MM.1S (cell line): Measurements from ENCODE around the gene DNAH10.

Experiments used
- DNase-seq: peaks from one replicate; pipeline ENCODE4 v3.0.0-alpha.2; 2015
- H2AFZ ChIP-seq: fragments of 300-600 bp; sonication (generic); 2 replicates; pipeline ENCODE4 v1.6.0; 2016; ENCODE audit warnings: antibody characterized with exemption, low read length
- H3F3A ChIP-seq: fragments of 300-600 bp; sonication (generic); 2 replicates; pipeline ENCODE4 v1.6.1; 2016; ENCODE audit warnings: mild to moderate bottlenecking, antibody characterized with exemption, low read length, moderate library complexity, mixed read lengths; ENCODE audit not compliant: insufficient read depth
- H3K27ac ChIP-seq: fragments of 300-600 bp; sonication (generic); 2 replicates; pipeline ENCODE4 v1.5.1; 2016; ENCODE audit warnings: mild to moderate bottlenecking, low read length
- H3K27me3 ChIP-seq: fragments of 300-600 bp; sonication (generic); replicated peaks from 2 replicates; pipeline ENCODE4 v1.6.0; 2016; ENCODE audit warnings: low read length; ENCODE audit not compliant: insufficient read depth
- H3K36me3 ChIP-seq: fragments of 300-600 bp; sonication (generic); replicated peaks from 2 replicates; pipeline ENCODE4 v1.6.1; 2016; ENCODE audit warnings: mild to moderate bottlenecking, low read length, mixed read lengths; ENCODE audit not compliant: insufficient read depth
- H3K4me1 ChIP-seq: fragments of 300-600 bp; sonication (generic); 2 replicates; pipeline ENCODE4 v1.6.1; 2016; ENCODE audit warnings: low read length, mixed read lengths
- H3K4me2 ChIP-seq: fragments of 300-600 bp; sonication (generic); 2 replicates; pipeline ENCODE4 v1.6.0; 2016; ENCODE audit warnings: low read depth, low read length
- H3K4me3 ChIP-seq: fragments of 300-600 bp; sonication (generic); 2 replicates; pipeline ENCODE4 v1.5.1; 2016; ENCODE audit warnings: low read length, mixed read lengths
- H3K79me2 ChIP-seq: fragments of 300-600 bp; sonication (generic); 2 replicates; pipeline ENCODE4 v1.6.1; 2016; ENCODE audit warnings: mixed run types, low read length, mixed read lengths
- H3K9ac ChIP-seq: fragments of 300-600 bp; sonication (generic); 2 replicates; pipeline ENCODE4 v1.6.1; 2016; ENCODE audit warnings: low read length, mixed read lengths
- H3K9me2 ChIP-seq: fragments of 300-600 bp; sonication (generic); replicated peaks from 2 replicates; pipeline ENCODE4 v1.6.1; 2016; ENCODE audit warnings: mild to moderate bottlenecking, low read length, mixed read lengths; ENCODE audit not compliant: insufficient read depth
- H3K9me3 ChIP-seq: fragments of 300-600 bp; sonication (generic); replicated peaks from 2 replicates; pipeline ENCODE4 v1.6.1; 2016; ENCODE audit warnings: mild to moderate bottlenecking, low read length, mixed read lengths; ENCODE audit not compliant: insufficient read depth
- H4K20me1 ChIP-seq: fragments of 300-600 bp; sonication (generic); 2 replicates; pipeline ENCODE4 v1.6.1; 2016; ENCODE audit warnings: mild to moderate bottlenecking, low read length, moderate library complexity, mixed read lengths; ENCODE audit not compliant: insufficient read depth
- CTCF ChIP-seq: fragments of 300-600 bp; sonication (generic); IDR thresholded peaks from 2 replicates; pipeline ENCODE4 v1.5.1; 2016; ENCODE audit warnings: antibody characterized with exemption, low read length, mixed read lengths
- EZH2 ChIP-seq: fragments of 300-600 bp; sonication (generic); optimal IDR thresholded peaks from 2 replicates; pipeline ENCODE3; 2017; ENCODE audit warnings: low read depth, mild to moderate bottlenecking, antibody characterized with exemption, low read length, mixed read lengths
- EZH2phosphoT487 ChIP-seq: fragments of 300-600 bp; sonication (generic); IDR thresholded peaks from 2 replicates; pipeline ENCODE4 v1.6.1; 2018; ENCODE audit warnings: antibody characterized with exemption, low read length

The DNAH10 gene

GRCh38 chr12:123903301-123904065 lies 141.4 kb downstream of the DNAH10 start:
- H3K36me3 ChIP-seq, result no peaks in the 10 kb centered on the region
- no peaks in the 10 kb centered on the region for H3K9me2 ChIP-seq
- H3K4me1 ChIP-seq, result no peaks in the 10 kb centered on the region
- no peaks in the 10 kb centered on the region for H3K27me3 ChIP-seq
- DNase-seq, result no peak
- no peak overlapping the region for H3K27ac ChIP-seq
- no peaks in the 10 kb centered on the region for H3K79me2 ChIP-seq
- no peak overlapping the region for H3K9ac ChIP-seq
- no peak overlapping the region for H3K4me3 ChIP-seq
- no peak for TF ChIP-seq CTCF
- TF ChIP-seq EZH2, result no peak
- no peak for TF ChIP-seq EZH2phosphoT487
- H2AFZ ChIP-seq, result no peak overlapping the region
- no peaks in the 10 kb centered on the region for H3F3A ChIP-seq
- no peaks in the 10 kb centered on the region for H4K20me1 ChIP-seq
- H3K4me2 ChIP-seq, result no peak overlapping the region
- H3K9me3 ChIP-seq, result no peaks in the 10 kb centered on the region

GRCh38 chr12:123905319-123905925 lies 143.3 kb downstream of the DNAH10 start:
- H3F3A ChIP-seq, result no peaks in the 10 kb centered on the region
- DNase-seq, result peak; percentile 18
- H3K4me3 ChIP-seq, result no peak overlapping the region
- no peaks in the 10 kb centered on the region for H4K20me1 ChIP-seq
- no peaks in the 10 kb centered on the region for H3K27me3 ChIP-seq
- no peaks in the 10 kb centered on the region for H3K4me1 ChIP-seq
- peak; percentile 59 for TF ChIP-seq CTCF
- TF ChIP-seq EZH2phosphoT487, result no peak
- H3K36me3 ChIP-seq, result no peaks in the 10 kb centered on the region
- no peaks in the 10 kb centered on the region for H3K9me3 ChIP-seq
- no peaks in the 10 kb centered on the region for H3K79me2 ChIP-seq
- H3K9me2 ChIP-seq, result no peaks in the 10 kb centered on the region
- no peak overlapping the region for H3K4me2 ChIP-seq
- no peak overlapping the region for H3K9ac ChIP-seq
- no peak overlapping the region for H3K27ac ChIP-seq
- H2AFZ ChIP-seq, result no peak overlapping the region

GRCh38 chr12:123906711-123907420 lies 144.8 kb downstream of the DNAH10 start:
- Histone ChIP-seq H3K4me1 (no peaks in the 10 kb centered on the region), H3K9ac (no peak overlapping the region), H4K20me1 (no peaks in the 10 kb centered on the region), H3K4me3 (no peak overlapping the region), H3K36me3 (no peaks in the 10 kb centered on the region), H3K9me3 (no peaks in the 10 kb centered on the region), H3K4me2 (no peak overlapping the region), H3K27ac (no peak overlapping the region), H3K9me2 (no peaks in the 10 kb centered on the region), H3K79me2 (no peaks in the 10 kb centered on the region), H3K27me3 (no peaks in the 10 kb centered on the region), H2AFZ (no peak overlapping the region), H3F3A (no peaks in the 10 kb centered on the region)
- TF ChIP-seq EZH2phosphoT487 (no peak), EZH2 (no peak), CTCF (no peak)
- DNase-seq, result no peak
